PC-3 (cell line): ENCODE data around the gene RPL15.

Experiments used
- CTCF ChIP-seq: fragments of 300-600 bp; sonication (generic); conservative IDR thresholded peaks from 2 replicates; pipeline ENCODE4 v1.5.1; 2017; ENCODE audit warnings: antibody characterized with exemption, low read depth, mild to moderate bottlenecking, low read length
- EZH2 ChIP-seq: fragments of 300-600 bp; sonication (generic); IDR thresholded peaks from one replicate; pipeline ENCODE4 v1.6.1; 2017; ENCODE audit warnings: antibody characterized with exemption, mild to moderate bottlenecking, low read length; ENCODE audit not compliant: unreplicated experiment

- TF ChIP-seq EZH2 (no peak), CTCF (no peak)
Observed at GRCh38 chr3:23954144-23954543, 37.2 kb downstream of the RPL15 start.
